GM21360 (cell line): ENCODE data around the gene HHLA2.
"Not testable (repeated sequence)": the region's sequence is repeated elsewhere in the genome, so short reads cannot be mapped to it uniquely, and the experiment has no call there.

Source experiments
- ATAC-seq: cut with Tn5 transposase; IDR thresholded peaks from one replicate; pipeline ENCODE4 v1.9.1; 2021; ENCODE audit warnings: mild to moderate bottlenecking, moderate library complexity; ENCODE audit not compliant: unreplicated experiment

Gene HHLA2

DNA sequence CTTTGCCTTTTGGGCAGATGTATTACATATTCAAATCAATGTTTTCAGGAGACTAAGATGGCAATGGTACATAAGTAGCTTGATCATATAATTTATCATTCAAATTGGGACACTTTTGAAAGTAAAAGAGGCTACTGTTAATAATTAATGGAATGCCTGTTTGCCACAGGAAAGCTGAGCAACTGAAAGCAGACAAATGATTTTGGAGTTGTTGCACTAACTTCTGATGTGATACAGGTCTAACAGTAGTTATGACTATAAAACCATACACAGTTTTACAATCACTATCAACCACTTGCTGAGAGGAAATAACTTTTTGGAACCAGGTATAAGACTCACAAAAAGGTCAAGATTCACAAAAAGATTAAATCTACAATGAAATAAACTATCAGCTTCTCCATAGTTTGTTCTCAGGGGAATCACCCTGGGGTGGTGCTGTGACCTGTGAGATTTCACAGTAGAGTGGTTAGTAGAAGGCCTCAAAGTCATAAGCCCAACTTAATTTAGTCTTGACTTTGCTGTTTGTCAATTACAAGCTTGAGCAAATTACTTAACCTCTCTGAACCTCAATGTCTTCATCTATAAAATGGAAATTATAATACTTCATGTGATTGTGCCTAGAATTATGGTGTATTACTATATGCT, 42.7 kb downstream of the HHLA2 start:
- no peak for ATAC-seq

DNA sequence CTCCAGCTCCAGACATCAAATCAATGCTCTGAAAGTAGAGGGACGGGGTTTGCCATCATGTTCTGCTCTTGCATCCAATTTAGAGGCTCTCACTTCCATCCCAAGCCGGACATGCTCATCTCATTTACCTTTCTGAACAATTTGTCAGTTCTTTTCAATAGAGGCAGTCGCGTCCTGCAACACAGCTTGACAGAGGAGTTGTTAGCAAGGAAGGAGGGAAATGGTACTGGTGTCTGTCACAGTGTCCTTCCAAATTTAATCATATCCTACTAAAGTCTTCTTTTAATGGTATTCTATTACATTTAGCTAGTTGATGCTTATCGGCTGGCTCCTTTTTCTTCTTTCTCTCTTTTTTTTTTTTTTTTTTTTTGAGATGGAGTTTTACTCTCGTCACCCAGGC, 45.6 kb downstream of the HHLA2 start:
- ATAC-seq, result no peak

DNA sequence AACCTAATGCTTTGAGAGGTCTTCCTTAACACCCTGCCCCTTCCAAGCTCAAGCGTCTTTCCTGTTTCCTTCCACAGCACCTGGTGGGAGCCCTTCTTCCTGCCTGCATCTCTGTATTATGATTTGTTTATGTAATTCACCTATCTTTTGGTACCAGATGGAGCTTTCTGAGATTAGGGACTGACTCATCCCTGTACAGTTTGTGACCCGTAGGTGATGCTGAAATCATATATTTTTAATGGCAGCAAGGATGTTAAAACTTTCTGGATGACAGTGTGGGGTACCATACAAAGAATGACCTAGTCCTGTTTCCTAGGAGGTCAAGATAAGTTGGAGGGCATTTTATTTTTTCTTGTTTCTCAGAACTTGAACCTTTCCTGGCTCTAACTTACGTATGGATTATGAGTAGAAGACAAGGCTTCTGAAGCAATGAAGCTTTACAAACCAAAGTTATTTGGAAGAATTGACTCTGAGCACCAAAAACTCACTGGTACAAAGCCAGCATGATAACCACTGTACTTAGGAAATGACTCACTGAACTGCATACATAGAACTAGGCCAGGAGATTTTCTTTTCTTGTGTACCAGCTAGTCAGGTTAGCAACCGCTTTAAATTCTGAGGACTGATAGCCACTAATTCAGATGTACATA, 46.6 kb downstream of the HHLA2 start:
- ATAC-seq, result peak; percentile 79

- ATAC-seq, result no peak
Observed at GRCh38 chr3:108343491-108343890, 47.1 kb downstream of the HHLA2 start.

- no peak for ATAC-seq
Observed at GRCh38 chr3:108345492-108346205, 49.3 kb downstream of the HHLA2 start.

DNA sequence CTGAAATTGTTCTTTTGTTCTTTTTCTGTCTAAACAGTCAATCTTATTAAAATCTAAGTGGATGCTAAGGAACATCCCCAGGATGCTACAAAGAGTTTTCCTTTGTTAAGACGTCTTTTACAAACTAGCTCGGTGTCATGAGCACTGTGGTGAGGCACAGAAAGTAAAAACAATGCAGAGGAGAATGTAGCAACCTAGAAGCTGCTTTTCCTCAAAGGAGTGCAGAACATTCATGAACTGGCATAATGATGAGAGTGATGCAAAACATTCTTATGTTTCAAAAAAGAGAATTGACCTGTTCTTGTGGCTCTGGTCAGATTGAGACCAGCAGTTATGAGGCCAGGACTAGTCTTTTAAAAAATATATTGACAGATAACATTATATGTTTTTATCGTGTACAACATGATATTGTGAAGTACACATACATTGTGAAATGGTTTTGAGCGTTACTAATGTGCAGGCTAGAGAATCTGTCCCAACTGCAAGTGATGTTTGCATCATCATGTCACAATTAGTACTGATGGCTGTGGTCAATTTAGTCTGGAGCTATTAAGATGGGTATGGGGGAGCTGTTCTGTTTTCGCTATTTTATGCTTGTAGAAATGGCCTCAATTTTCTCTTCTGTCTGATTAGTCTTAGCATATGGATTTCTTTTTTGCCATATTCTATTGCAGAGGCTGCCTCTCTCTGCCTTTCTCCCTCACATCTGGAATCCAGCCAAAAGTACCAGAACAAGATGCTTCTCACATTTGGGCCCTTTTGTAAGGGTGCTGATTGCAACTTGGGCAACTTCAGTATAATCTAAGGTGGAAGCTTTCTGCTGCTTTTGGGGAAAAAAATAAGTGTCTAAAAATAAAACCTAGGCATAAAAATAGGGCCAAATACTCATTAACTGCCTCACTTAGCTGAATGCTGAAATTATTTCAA, 50.2 kb downstream of the HHLA2 start:
- no peak for ATAC-seq

- no peak for ATAC-seq
Observed at GRCh38 chr3:108352176-108352575, 55.8 kb downstream of the HHLA2 start.

DNA sequence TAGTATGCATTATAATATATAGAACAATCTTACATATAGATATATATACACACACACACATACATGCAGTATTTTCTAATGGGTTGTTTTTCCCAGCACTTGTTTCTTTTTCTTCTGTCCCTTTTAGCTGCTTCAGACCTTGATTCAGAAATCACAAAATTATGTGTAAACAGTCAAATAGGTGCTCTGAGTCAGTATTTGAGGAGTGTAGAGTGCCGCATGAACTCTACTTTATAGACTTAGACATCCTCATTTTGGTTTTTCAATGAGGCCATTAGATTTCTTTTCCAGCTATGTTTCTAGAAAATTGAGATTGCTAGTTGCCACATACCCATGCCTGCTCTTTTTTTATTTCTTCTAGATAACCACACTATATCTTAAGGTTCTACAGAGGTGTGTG, 58.2 kb downstream of the HHLA2 start:
- no peak for ATAC-seq

- ATAC-seq, result no peak
Observed at GRCh38 chr3:108357042-108357441, 60.7 kb downstream of the HHLA2 start.

- ATAC-seq, result no peak
Observed at GRCh38 chr3:108359011-108359410, 62.7 kb downstream of the HHLA2 start.

- ATAC-seq, result no peak
Observed at GRCh38 chr3:108376026-108376425, 79.7 kb downstream of the HHLA2 start.

- ATAC-seq, result no peak
Observed at GRCh38 chr3:108377384-108377783, 81.0 kb downstream of the HHLA2 start.

GRCh38 chr3:108378153-108378951, 82.0 kb downstream of the HHLA2 start:
- no peak for ATAC-seq

DNA sequence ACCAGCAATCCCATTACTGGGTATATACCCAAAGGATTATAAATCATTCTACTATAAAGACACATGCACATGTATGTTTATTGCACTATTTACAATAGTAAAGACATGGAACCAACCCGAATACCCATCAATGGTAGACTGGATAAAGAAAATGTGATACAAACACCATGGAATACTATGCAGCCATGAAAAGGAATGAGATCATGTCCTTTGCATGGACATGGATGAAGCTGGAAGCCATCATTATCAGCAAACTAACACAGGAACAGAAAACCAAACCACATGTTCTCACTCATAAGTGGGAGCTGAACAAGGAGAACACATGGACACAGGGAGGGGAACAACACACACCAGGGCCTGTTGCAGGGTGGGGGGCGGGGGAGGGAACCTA, 82.6 kb downstream of the HHLA2 start:
- ATAC-seq, result not testable (repeated sequence)

DNA sequence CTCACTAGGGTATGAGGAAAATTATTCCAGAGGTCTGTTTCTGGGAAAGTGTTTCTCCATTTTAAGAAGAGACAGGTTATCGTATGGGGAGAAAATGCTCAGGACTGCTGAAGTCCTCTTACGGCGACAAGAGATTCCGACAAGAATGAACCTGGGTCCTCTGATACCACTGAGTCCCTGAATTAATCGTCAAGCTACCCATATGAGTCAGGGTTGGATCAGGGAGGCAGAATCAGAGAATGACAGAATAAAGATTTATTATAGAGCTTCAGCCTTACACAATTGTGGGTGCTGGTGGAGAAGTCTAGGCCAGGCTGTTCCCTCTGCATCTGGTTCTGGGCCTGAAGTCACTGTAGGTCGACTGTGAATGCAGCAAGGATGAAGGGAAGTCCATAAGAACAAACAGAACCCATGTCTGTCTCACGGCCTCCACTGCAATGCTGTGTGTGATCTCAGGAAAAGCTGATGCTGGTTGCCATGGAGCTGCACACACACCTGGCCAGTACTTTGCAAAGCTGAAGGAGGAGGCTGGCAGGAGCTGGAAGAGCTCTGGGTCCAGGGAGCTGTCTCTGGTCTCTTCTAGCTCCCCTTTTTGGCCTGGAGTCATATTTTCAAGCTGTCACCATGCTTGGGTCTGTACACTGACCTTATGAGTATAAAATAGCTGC, 83.9 kb downstream of the HHLA2 start:
- ATAC-seq, result no peak

DNA sequence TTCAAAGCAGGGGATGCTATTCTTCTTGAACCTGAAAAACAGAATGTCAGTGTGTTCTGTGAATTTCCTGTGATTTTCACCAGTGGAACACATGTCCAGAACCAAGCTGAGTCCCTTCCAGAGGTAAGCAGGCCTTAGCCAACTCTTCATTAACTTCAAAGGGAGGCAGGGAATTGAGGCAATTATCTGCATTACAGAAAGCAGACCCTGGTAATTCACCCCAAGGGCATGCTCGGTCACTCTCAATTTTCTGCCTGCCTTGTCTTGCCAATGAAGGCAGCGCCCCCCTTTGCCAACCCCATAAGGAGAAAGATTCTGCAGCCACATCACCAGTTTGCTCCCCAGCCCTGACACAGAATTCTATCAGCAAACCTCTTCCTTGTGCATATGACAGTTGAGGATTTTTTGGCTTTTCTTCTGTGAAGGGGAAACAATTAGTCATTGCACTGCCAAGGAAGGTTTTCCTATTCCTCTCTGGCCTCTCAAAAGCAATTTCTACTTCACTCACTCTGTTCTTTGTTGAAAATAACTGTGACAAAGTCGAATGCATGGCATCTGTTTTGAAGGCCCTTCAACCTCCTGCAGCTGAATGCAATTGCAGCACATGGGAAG, 85.3 kb downstream of the HHLA2 start:
- ATAC-seq, result no peak

- no peak for ATAC-seq
Observed at GRCh38 chr3:108383306-108383705, 87.0 kb downstream of the HHLA2 start.

DNA sequence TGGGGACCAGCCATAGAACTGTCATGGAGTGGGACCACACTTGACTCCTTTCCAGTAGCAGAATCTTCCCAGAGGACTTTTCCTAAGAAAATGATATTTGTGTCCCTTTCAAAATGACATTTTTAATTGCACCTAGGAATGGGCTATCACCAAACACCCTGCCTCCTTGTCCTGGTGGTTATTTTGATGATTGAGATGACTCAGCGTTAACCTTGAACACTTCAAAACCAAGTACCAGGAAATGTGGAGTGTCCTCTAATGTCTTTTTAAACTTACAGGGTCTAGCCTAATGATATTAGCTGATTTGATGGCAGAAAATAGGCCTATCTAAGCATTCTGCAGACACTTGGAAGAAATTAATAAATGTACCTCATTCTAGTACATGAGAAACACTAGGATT, 90.7 kb downstream of the HHLA2 start:
- ATAC-seq, result no peak
